GM12878 (cell line): ENCODE measurements around the gene ARMH1.

Source experiments
- ATF3 ChIP-seq: IDR thresholded peaks from 2 replicates; pipeline ENCODE4 v1.6.1; 2011; ENCODE audit warnings: low read depth, mild to moderate bottlenecking, low read length, moderate library complexity, borderline replicate concordance; ENCODE audit errors: extremely low read depth
- BCLAF1 ChIP-seq: fragments of 450-650 bp; IDR thresholded peaks from 2 replicates; pipeline ENCODE4 v1.6.1; 2017; ENCODE audit warnings: antibody characterized with exemption, mild to moderate bottlenecking, moderate library complexity
- BRCA1 ChIP-seq: IDR thresholded peaks from 2 replicates; pipeline ENCODE4 v1.6.1; 2011; ENCODE audit warnings: low read depth, low read length, improper control_type of control experiment
- CTCF ChIP-seq, 3 experiments: IDR thresholded peaks in 2 of 3; conservative IDR thresholded peaks in 1 of 3; 2 replicates each; pipeline ENCODE4 v1.5.1; 2011; ENCODE audit warnings: low read depth in 3 of 3, low read length in 3 of 3, mild to moderate bottlenecking in 3 of 3, control low read depth in 2 of 3, moderate library complexity in 2 of 3, inconsistent platforms in 1 of 3, mixed read lengths in 1 of 3; ENCODE audit not compliant: control insufficient read depth in 2 of 3, insufficient read depth in 1 of 3; ENCODE audit errors: extremely low read depth in 1 of 3
- EZH2 ChIP-seq: IDR thresholded peaks from 2 replicates; pipeline ENCODE4 v1.6.1; 2012; ENCODE audit warnings: low read depth, mild to moderate bottlenecking, control low read depth, inconsistent platforms, low read length, borderline replicate concordance; ENCODE audit not compliant: control insufficient read depth
- GABPA ChIP-seq: IDR thresholded peaks from 2 replicates; pipeline ENCODE4 v1.6.1; 2014; ENCODE audit warnings: antibody characterized with exemption, low read depth, mild to moderate bottlenecking, inconsistent platforms
- HDAC2 ChIP-seq: fragments of 200-600 bp; sonication (generic); IDR thresholded peaks from 2 replicates; pipeline ENCODE4 v1.6.1; 2017
- LARP7 ChIP-seq: fragments of 450-650 bp; IDR thresholded peaks from 2 replicates; pipeline ENCODE4 v1.6.1; 2017; ENCODE audit warnings: mild to moderate bottlenecking
- NBN ChIP-seq: fragments of 450-650 bp; IDR thresholded peaks from 2 replicates; pipeline ENCODE4 v1.6.1; 2016
- NFYB ChIP-seq: IDR thresholded peaks from 2 replicates; pipeline ENCODE4 v1.6.1; 2011; ENCODE audit warnings: low read depth, mild to moderate bottlenecking, low read length, improper control_type of control experiment, moderate library complexity; ENCODE audit not compliant: insufficient read depth
- PBX3 ChIP-seq: IDR thresholded peaks from 2 replicates; pipeline ENCODE4 v1.6.1; 2011; ENCODE audit warnings: mild to moderate bottlenecking, low read depth, low read length, moderate library complexity; ENCODE audit not compliant: insufficient replicate concordance
- POLR2A ChIP-seq: IDR thresholded peaks from 2 replicates; pipeline ENCODE4 v1.6.1; 2011; ENCODE audit warnings: low read depth, mild to moderate bottlenecking, low read length
- RBBP5 ChIP-seq: fragments of 200-600 bp; sonication (generic); conservative IDR thresholded peaks from 2 replicates; pipeline ENCODE4 v1.6.1; 2016
- RFX5 ChIP-seq: IDR thresholded peaks from 2 replicates; pipeline ENCODE4 v1.6.1; 2011; ENCODE audit warnings: low read depth, low read length, improper control_type of control experiment

DNA sequence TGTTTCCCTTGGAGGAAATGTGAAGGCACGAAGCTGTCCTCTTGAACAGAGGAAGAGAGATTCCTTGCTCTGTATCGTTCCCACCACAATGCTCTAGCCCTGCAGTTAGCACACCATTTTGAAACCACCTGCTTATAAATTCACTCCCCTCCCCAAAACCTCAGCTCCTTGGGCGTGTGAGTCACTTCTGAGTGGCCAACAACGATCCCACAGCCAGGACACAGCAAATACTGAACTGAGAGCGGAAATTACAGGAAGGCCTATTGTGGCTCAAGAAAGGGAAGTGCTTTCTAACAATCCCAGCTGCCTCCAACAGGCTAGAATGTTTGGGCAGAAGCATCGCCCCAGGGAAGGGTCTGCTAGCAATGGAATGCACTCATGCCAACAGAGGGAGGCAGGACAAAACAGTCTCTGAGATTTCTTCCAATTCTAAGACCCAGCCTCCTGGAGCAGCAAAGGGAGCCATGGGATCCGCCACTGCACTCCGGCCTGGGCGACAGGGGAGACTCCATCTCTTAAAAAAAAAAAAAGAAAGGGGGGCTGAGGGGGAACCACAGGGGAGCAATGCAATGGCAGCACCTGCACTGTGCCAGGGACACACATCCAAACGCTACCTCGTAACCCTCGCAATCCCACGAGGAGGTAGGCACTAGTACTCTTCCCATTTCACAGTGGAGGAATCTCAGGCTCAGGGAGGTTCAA lies 2.1 kb upstream of the ARMH1 start:
- TF ChIP-seq BRCA1: no peak
- TF ChIP-seq PBX3: no peak
- no peak for TF ChIP-seq EZH2
- no peak for TF ChIP-seq HDAC2
- peak; percentile 65; the same call in 1 of the 2 replicates for TF ChIP-seq NFYB
- TF ChIP-seq RBBP5: no peak
- TF ChIP-seq NBN: 0 out of 2 replicates have a peak, but pooled peaks have one; percentile 47
- TF ChIP-seq RFX5: no peak
- TF ChIP-seq LARP7: no peak
- no peak for TF ChIP-seq CTCF (IDR thresholded peaks at IDR 0.05 in 2 of 3, conservative IDR thresholded peaks at IDR 0.05 in 1 of 3; ENCODE audit: control insufficient read depth in 2 of 3, extremely low read depth in 1 of 3, insufficient read depth in 1 of 3, low read depth in 3 of 3, low read length in 3 of 3)
- TF ChIP-seq ATF3: no peak
- TF ChIP-seq BCLAF1: no peak
- TF ChIP-seq POLR2A: no peak
- peak; percentile 18; the same call in 1 of the 2 replicates for TF ChIP-seq GABPA
